HG03139 (cell line): ENCODE results near the gene GTPBP6.
A peak's percentile ranks its signal among the peaks of the same experiment; 100 is the strongest.
"Not testable (repeated sequence)": the region's sequence is repeated elsewhere in the genome, so short reads cannot be mapped to it uniquely, and the experiment has no call there.

Experiments
- ATAC-seq: cut with Tn5 transposase; IDR thresholded peaks from one replicate; pipeline ENCODE4 v1.9.1; 2021; ENCODE audit not compliant: unreplicated experiment

GTPBP6 gene

GRCh38 chrX:335758-336155 is 17.2 kb upstream of the GTPBP6 start:
- no peak for ATAC-seq

- ATAC-seq = no peak
Measured at GRCh38 chrX:334971-335757, 16.6 kb upstream of the GTPBP6 start.

GRCh38 chrX:334331-334891 is 15.8 kb upstream of the GTPBP6 start:
- ATAC-seq = no peak

GRCh38 chrX:333611-334311 is 15.2 kb upstream of the GTPBP6 start:
- ATAC-seq = no peak

- no peak for ATAC-seq
Measured at GRCh38 chrX:332916-333610, 14.5 kb upstream of the GTPBP6 start.

GRCh38 chrX:332496-332860 is 13.9 kb upstream of the GTPBP6 start:
- no peak for ATAC-seq

- no peak for ATAC-seq
Measured at GRCh38 chrX:331825-332495, 13.4 kb upstream of the GTPBP6 start.

GRCh38 chrX:331151-331824 is 12.7 kb upstream of the GTPBP6 start:
- ATAC-seq = no peak

GRCh38 chrX:330726-331150 is 12.1 kb upstream of the GTPBP6 start:
- no peak for ATAC-seq

- not testable (repeated sequence) for ATAC-seq
Measured at GRCh38 chrX:330141-330725, 11.6 kb upstream of the GTPBP6 start.

GRCh38 chrX:329291-329910 is 10.8 kb upstream of the GTPBP6 start:
- ATAC-seq = no peak

- ATAC-seq = no peak
Measured at GRCh38 chrX:327660-328126, 9.1 kb upstream of the GTPBP6 start.

- not testable (repeated sequence) for ATAC-seq
Measured at GRCh38 chrX:324664-325063, 6.1 kb upstream of the GTPBP6 start.

- no peak for ATAC-seq
Measured at GRCh38 chrX:323721-324628, 5.4 kb upstream of the GTPBP6 start.

- ATAC-seq = no peak
Measured at GRCh38 chrX:320126-320783, 1.7 kb upstream of the GTPBP6 start.

- no peak for ATAC-seq
Measured at GRCh38 chrX:319579-320125, 1.1 kb upstream of the GTPBP6 start.

- ATAC-seq = peak; percentile 55
Measured at GRCh38 chrX:318068-318738, 393 bp downstream of the GTPBP6 start.
